Measurements from ENCODE around the gene KCTD21. TPM values are rescaled to one million over a fixed set of nuclear protein-coding genes. Genes with fewer than 3 reads are reported as not detected.

The KCTD21 gene
- total RNA-seq, 1 donor from 2014 or later: 3.7 TPM

DNA sequence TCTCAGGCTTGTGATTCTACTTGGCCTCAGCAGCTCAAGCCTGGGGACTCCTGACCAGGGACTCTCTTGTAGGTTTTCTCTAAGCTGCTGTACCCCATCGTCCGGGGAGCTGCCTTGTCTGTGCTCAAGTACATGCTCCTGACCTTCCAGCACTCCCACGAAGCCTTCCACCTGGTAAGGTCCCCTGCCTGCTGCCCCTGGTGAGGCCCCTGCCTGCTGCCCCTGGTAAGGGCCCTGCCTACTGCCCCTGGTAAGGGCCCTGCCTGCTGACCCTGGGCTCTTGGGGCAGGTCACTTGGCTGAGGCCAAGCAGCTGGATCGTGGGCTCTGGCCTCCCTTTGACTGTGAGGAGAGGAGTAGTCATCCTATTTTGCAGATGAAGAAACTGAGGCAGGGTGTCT, 11.6 kb upstream of the KCTD21 start:
- FAIRE-seq: no peak
- no peak for DNase-seq (ENCODE audit: low read depth)
- peaks cover 14% of the 10 kb centered on the region for H3K36me3 ChIP-seq (ENCODE audit: control insufficient read depth, insufficient read depth, low read length)

DNA sequence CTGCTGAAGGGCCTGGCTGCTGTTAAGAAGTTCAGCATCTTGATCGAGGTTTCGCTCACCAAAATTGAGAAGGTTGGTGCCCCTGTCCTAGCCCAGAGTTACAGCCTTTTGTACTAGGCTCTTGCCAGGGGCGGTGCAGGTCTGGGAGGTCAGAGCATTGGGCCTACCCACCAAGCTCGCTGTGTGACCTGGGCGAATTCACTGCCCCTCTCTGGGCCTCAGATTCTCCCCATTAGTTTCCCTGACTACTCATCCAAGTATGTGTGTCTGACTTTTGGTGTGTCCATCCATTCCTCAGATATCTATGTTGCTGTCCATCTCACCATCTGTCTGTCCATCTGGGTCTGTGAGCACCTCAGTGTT, 11.2 kb upstream of the KCTD21 start:
- H3K36me3 ChIP-seq (ENCODE audit: control insufficient read depth, insufficient read depth, low read length): peaks cover 14% of the 10 kb centered on the region
- H3K4me3 ChIP-seq (ENCODE audit: low read depth, low read length): no peak overlapping the region
- H3K27me3 ChIP-seq (ENCODE audit: control insufficient read depth, insufficient read depth, low read length): no peaks in the 10 kb centered on the region
- no peak for DNase-seq (ENCODE audit: low read depth)
- FAIRE-seq: no peak
- TF ChIP-seq CTCF (IDR thresholded peaks at IDR 0.05; ENCODE audit: insufficient read depth, low read length, severe bottlenecking): no peak

More for the DNA sequence above, 11.6 kb upstream of the KCTD21 start:
- H3K27me3 ChIP-seq (ENCODE audit: control insufficient read depth, insufficient read depth, low read length): no peaks in the 10 kb centered on the region
- TF ChIP-seq CTCF (IDR thresholded peaks at IDR 0.05; ENCODE audit: insufficient read depth, low read length, severe bottlenecking): no peak
- H3K4me3 ChIP-seq (ENCODE audit: low read depth, low read length): no peak overlapping the region

DNA sequence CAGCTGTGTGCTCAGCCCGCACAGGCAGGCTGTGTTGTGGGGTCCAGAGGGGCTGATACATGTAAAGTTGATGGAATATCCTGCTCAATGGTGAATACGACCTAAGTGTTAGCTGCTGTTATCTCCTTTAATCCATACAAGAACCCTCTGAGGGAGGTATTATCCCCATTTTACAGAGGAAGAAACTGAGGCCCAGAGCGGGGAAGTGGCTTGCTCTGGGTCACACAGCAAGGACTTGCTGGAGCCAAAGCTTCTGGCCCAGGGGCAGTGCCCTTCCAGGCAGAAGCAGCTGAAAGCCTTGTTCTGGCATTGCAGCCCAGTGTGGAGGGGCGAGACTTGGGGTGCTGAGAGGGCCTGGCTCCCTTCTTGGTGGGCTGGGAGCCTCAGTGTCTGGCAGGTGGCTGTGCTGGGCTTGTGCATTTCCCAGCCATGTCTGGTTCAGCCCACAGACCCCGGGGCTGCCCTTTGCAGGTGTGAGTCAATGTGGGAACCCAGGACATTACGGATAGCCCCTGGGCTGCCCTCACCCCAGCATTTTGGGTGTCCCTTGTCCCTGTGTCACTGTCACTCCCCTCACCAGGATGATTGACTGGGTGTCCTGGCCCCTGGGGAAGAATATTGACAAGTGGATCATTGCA, 10.7 kb upstream of the KCTD21 start:
- Histone ChIP-seq H3K27me3 (ENCODE audit: control insufficient read depth, insufficient read depth, low read length) (no peaks in the 10 kb centered on the region), H3K4me3 (ENCODE audit: low read depth, low read length) (no peak overlapping the region), H3K36me3 (ENCODE audit: control insufficient read depth, insufficient read depth, low read length) (peaks cover 14% of the 10 kb centered on the region)
- no peak for FAIRE-seq
- no peak for TF ChIP-seq CTCF (IDR thresholded peaks at IDR 0.05; ENCODE audit: insufficient read depth, low read length, severe bottlenecking)
- DNase-seq (ENCODE audit: low read depth): no peak

GRCh38 chr11:78197816-78198215, 9.4 kb upstream of the KCTD21 start:
- peaks cover 14% of the 10 kb centered on the region for H3K36me3 ChIP-seq (ENCODE audit: control insufficient read depth, insufficient read depth, low read length)
- H3K4me3 ChIP-seq (ENCODE audit: low read depth, low read length): no peak overlapping the region
- no peaks in the 10 kb centered on the region for H3K27me3 ChIP-seq (ENCODE audit: control insufficient read depth, insufficient read depth, low read length)
- TF ChIP-seq CTCF (IDR thresholded peaks at IDR 0.05; ENCODE audit: insufficient read depth, low read length, severe bottlenecking): no peak
- FAIRE-seq (no peak), DNase-seq (ENCODE audit: low read depth) (no peak)

DNA sequence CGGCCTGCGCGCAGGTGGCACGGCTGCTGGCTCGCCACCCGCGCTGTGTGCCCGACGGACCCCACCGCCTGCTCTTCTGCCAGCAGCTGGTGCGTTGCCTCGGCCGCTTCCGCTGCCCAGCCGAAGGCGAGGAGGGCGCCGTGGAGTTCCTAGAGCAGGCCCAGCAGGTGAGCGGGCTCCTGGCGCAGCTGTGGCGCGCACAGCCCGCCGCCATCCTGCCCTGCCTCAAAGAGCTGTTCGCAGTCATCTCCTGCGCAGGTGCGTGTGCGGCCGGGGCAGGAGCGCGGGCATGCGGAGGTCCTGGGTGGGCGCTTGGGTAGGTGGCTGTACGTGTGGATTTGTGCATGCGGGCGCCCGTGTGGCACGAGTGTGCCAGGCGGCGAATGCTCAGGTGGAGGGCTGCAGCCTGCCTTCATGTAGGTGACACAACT, 8.2 kb upstream of the KCTD21 start:
- FAIRE-seq: no peak
- H3K27me3 ChIP-seq (ENCODE audit: control insufficient read depth, insufficient read depth, low read length): no peaks in the 10 kb centered on the region
- no peak for TF ChIP-seq CTCF (IDR thresholded peaks at IDR 0.05; ENCODE audit: insufficient read depth, low read length, severe bottlenecking)
- peaks cover 14% of the 10 kb centered on the region for H3K36me3 ChIP-seq (ENCODE audit: control insufficient read depth, insufficient read depth, low read length)
- no peak overlapping the region for H3K4me3 ChIP-seq (ENCODE audit: low read depth, low read length)
- no peak for DNase-seq (ENCODE audit: low read depth)
